AG04449 (cell line): Measurements from ENCODE around the gene PLEKHH3.

Experiments
- CTCF ChIA-PET: fragments of 350-600 bp; formaldehyde crosslinking; extraction: SDS; loops from one replicate; lab custom pipeline; 2021; ENCODE audit warnings: antibody characterized with exemption; lab: Yijun Ruan, JAX
- POLR2A ChIA-PET: fragments of 400-600, 350-600 bp; formaldehyde crosslinking; extraction: SDS; loops from one replicate; lab custom pipeline; 2020; ENCODE audit warnings: antibody characterized with exemption, inconsistent platforms; lab: Yijun Ruan, JAX
- DNase-seq: peaks from one replicate; pipeline ENCODE4 v3.0.0-alpha.2; 2010; ENCODE audit warnings: low read depth, low spot score
- H3K4me3 ChIP-seq: 2 replicates; pipeline ENCODE4 v1.5.1; 2011; ENCODE audit warnings: low read depth, mild to moderate bottlenecking, control low read depth, low read length
- TF ChIP-seq, protein P1 (sequence below): IDR thresholded peaks from one replicate; pipeline ENCODE4 v1.5.1; 2011; ENCODE audit warnings: mild to moderate bottlenecking, moderate library complexity, low read length, control low read depth, inconsistent platforms; ENCODE audit not compliant: insufficient read depth; ENCODE audit errors: missing control alignments

The PLEKHH3 gene

DNA sequence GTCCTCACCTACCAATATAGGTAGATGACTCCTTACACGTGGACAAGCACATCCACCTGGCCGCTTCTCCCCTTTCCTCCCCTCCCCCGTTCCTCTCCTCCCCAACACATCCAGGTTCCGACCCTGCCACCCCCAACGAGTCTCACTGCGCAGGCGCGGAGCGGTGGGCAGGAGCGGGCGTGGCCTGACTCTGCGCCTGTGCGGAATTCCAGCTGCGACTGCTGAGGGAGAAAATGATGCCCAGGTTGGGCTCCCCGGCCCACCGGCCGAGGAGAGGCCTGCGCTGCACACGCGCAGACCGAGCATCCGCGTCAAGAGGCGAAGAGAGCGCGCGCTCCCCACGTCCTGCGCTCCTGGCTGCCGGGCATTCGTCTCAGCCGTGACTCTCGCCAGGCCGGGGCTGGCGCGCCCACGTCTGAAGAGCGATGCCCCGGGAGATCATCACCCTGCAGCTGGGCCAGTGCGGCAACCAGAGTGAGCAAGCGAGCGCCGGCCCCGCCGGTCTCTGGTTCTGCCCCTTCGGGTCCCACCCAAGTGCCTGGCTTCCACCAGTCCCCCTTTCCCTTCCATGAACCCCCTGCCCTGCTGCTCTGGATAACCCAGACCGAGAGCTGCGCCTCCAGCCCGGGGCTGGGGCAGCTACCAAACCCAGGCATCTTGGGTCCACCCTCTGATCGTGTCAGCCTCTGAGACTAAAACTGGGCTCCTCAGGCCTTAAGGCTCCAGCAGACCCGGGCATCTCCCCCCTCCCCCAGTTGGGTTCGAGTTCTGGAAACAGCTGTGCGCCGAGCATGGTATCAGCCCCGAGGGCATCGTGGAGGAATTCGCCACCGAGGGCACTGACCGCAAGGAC, 17.5 kb downstream of the PLEKHH3 start, which contains the start of gene TUBG2:
TSS of gene TUBG2 (plus strand) at position 206 of the 853 bp plus-strand sequence. CDS start at position 426, 220 bp downstream.
- CTCF ChIA-PET = interaction anchor here (1.0 to 5.3 kb wide), 6 partner anchors 14 to 81 kb away, joined by 3 to 31 read pairs (median 10); partner anchors contain the start of genes PLEKHH3 and PSMC3IP
- H3K4me3 ChIP-seq = peak within 1 kb of the TSS; percentile 67
- TF ChIP-seq, protein P1, sequence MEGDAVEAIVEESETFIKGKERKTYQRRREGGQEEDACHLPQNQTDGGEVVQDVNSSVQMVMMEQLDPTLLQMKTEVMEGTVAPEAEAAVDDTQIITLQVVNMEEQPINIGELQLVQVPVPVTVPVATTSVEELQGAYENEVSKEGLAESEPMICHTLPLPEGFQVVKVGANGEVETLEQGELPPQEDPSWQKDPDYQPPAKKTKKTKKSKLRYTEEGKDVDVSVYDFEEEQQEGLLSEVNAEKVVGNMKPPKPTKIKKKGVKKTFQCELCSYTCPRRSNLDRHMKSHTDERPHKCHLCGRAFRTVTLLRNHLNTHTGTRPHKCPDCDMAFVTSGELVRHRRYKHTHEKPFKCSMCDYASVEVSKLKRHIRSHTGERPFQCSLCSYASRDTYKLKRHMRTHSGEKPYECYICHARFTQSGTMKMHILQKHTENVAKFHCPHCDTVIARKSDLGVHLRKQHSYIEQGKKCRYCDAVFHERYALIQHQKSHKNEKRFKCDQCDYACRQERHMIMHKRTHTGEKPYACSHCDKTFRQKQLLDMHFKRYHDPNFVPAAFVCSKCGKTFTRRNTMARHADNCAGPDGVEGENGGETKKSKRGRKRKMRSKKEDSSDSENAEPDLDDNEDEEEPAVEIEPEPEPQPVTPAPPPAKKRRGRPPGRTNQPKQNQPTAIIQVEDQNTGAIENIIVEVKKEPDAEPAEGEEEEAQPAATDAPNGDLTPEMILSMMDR = no peak

DNA sequence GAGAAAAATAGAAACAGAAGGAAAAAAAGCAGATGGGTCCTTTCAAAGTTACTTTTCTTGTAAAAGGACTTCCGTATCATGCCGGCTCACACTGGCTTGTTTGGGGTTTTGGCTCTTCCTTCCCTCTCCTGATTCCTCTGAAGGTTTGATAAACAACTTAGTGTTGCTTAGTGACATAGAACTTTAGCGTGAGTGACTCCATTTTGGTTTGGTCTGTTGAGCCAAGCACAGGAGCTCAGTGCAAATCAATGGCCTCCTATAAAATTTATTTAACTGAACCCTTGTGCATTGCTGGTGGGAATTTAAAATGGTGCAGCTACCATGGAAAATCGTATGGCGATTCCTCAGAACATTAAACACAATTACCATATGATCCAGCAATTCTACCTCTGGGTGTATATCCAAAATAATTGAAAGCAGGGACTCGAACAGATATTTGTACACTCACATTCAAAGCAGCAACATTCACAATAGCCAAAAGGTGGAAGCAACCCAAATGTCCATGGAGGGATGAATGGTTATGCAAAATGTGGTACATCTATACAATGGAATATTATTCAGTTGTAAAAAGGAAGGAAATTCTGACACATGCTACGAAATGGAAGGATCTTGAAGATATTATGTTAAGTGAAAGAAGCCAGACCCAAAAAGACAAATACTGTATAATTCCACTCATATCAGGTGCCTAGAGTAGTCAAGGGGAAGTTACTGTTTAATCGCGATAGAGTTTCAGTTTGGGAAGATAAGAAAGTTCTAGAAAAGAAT, 18.8 kb downstream of the PLEKHH3 start:
- TF ChIP-seq, protein P1 = no peak
- CTCF ChIA-PET = interaction anchor here (1.9 to 2.0 kb wide), 2 partner anchors 18 to 21 kb away, joined by 8 to 11 read pairs; partner anchors contain the start of gene PLEKHH3
- POLR2A ChIA-PET = no interaction called here
- H3K4me3 ChIP-seq = no peak overlapping the region
- no peak for DNase-seq

More for the DNA sequence above, 17.5 kb downstream of the PLEKHH3 start, which contains the start of gene TUBG2:
- POLR2A ChIA-PET = interaction anchor here (0.6 to 2.3 kb wide), 4 partner anchors 8 to 61 kb away, joined by 3 to 5 read pairs (median 4); no protein-coding TSS in a partner anchor
- DNase-seq = no peak

DNA sequence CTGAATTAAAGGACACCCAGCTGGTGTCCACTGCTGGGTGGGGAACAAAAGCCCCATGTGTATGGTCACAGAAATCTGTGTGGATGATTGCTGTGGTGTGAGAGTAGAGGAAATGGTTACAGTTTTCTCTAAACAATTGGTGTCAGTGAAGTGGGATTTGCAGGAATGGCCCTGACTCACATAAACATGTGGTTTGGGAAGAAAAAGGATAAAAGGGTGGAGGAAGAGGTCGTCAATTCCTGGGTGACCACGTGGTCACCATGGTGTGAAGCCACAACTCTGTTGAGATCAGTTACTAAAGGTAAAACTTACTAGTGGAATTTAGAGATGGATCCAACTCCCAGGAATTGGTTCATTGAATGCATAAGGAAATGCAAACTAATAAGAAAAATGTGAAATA, 21.3 kb downstream of the PLEKHH3 start:
- ChIA-PET CTCF (interaction anchor here (0.8 to 1.8 kb wide), 3 partner anchors 9 to 77 kb away, joined by 3 to 6 read pairs (median 5); no protein-coding TSS in a partner anchor), POLR2A (no interaction called here)
- no peak for DNase-seq

DNA sequence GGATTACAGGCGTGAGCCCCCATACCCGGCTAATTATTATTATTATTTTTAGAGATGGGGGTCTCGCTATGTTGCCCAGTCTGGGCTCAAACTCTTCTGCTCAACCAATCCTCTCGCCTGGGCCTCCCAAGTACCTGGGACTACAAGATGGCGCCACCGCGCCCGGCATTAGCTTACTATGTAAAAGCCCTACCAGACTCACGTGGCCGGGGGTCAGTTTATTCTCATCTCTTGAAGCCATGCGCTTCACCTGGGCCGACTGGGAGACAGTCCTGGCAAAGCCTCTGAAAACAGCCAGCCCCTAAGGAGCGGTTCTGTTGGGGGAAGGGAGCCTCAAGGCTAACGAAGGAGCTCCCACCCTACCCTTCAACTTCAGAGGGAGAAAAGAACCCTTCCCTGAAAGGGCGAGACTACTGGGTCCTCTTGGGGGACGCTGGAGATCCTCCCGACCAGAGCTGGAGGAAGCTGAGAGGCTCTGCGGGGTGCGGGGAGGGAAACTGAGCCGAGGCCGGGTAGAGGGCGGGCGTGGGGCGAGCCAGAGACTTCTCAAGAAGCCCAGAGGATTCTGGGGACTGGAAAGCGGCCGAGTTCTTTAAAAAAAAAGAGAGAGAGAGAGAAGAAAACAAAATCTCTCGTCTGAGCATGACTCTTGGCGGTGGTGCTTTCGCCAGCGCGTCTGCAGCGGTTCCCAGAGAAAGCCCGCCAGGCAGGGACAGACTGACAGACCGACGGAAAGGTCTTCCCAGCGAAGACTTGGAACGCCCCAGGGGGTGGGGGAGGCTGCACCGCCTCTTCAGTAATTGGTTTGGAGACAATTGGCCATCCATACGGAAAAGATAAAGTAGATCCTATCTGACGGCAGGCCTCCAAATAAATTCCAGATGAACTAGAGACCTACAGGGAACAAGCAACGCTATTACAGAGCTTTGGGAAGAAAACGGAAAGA, 23.3 kb downstream of the PLEKHH3 start:
- ChIA-PET POLR2A (no interaction called here), CTCF (interaction anchor here (1.0 to 2.0 kb wide), 4 partner anchors 12 to 27 kb away, joined by 3 to 6 read pairs (median 5); no protein-coding TSS in a partner anchor)
- H3K4me3 ChIP-seq = peak overlapping the region; percentile 41
- TF ChIP-seq, protein P1 = no peak
- no peak for DNase-seq

More for the DNA sequence above, 21.3 kb downstream of the PLEKHH3 start:
- TF ChIP-seq, protein P1 = no peak
- no peak overlapping the region for H3K4me3 ChIP-seq

DNA sequence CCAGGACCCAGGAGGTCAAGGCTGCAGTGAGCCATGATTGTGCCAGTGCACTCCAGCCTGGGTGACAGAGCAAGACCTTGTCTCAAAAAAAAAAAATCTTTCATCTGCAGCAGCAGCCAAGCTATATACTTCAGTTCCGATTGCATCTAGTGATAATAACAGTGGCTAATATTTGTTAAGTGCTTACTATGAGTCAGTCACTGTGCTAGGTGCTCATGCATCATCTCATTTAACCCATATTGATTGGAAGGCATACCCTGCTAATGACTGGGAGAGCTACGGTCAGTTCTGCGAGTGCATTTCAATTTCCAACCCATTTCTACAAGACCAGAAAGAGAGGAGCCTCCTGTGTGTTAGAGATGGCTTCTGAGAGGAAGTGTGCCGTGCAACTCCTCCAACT, 25.4 kb downstream of the PLEKHH3 start:
- H3K4me3 ChIP-seq = no peak overlapping the region
- no peak for DNase-seq
- ChIA-PET POLR2A (interaction anchor here (0.6 kb wide), 1 partner anchor 73 kb away, joined by 3 read pairs; no protein-coding TSS in a partner anchor), CTCF (no interaction called here)
- TF ChIP-seq, protein P1 = no peak
